ENCODE measurements around the gene MAML2. TPM values are rescaled to one million over a fixed set of nuclear protein-coding genes. Genes with fewer than 3 reads are reported as not detected.
A peak's percentile ranks its signal among the peaks of the same experiment; 100 is the strongest.

The MAML2 gene
- total and polyA plus RNA-seq, 8 donors = 1.3 to 22.8 (median 12.1) TPM

GRCh38 chr11:96161307-96162089 is 181.5 kb downstream of the MAML2 start:
- peak in 1 of 2 donors; percentile 59 for DNase-seq
- Histone ChIP-seq H3K27ac (peak overlapping the region in 2 of 5 donors; percentile 23 to 37), H3K27me3 (no peaks in the 10 kb centered on the region), H3K36me3 (no peaks in the 10 kb centered on the region), H3K4me1 (peaks cover 10 to 23% (median 12%) of the 10 kb centered on the region in 4 donors), H3K4me3 (no peak overlapping the region), H3K9me3 (no peaks in the 10 kb centered on the region)
- intact Hi-C loops (cut with DNase I; ENCODE audit: low total_unique reads) = loop anchor here (5.0 kb wide), 1 partner anchor 51 kb away; no protein-coding TSS in a partner anchor
- TF ChIP-seq CTCF (IDR thresholded peaks at IDR 0.05) (no peak), POLR2A (IDR thresholded peaks at IDR 0.05) (no peak), POLR2AphosphoS5 (IDR thresholded peaks at IDR 0.05) (no peak), EP300 (IDR thresholded peaks at IDR 0.05) (no peak)
- 83 to 85% (median 84%) methylated on average over 10 of the region's 10 CpGs for WGBS, 5 donors

- no peak overlapping the region for H3K4me3 ChIP-seq
- intact Hi-C loops (cut with DNase I; ENCODE audit: low total_unique reads) = loop anchor here (5.0 kb wide), 1 partner anchor 51 kb away; no protein-coding TSS in a partner anchor
- peaks cover 16 to 25% (median 19%) of the 10 kb centered on the region in 4 donors for H3K4me1 ChIP-seq
- peak overlapping the region in 2 of 5 donors; percentile 23 to 37 for H3K27ac ChIP-seq
- no peaks in the 10 kb centered on the region for H3K27me3 ChIP-seq
- no peak for TF ChIP-seq POLR2A (IDR thresholded peaks at IDR 0.05)
- TF ChIP-seq CTCF (IDR thresholded peaks at IDR 0.05) = no peak
- TF ChIP-seq POLR2AphosphoS5 (IDR thresholded peaks at IDR 0.05) = no peak
- no peak for TF ChIP-seq EP300 (IDR thresholded peaks at IDR 0.05)
- H3K36me3 ChIP-seq = no peaks in the 10 kb centered on the region
- DNase-seq = no peak
- 77 to 91% (median 83%) methylated on average over 7 of the region's 7 CpGs for WGBS, 5 donors
- H3K9me3 ChIP-seq = no peaks in the 10 kb centered on the region
Observed at GRCh38 chr11:96160732-96161306, 182.2 kb downstream of the MAML2 start.

GRCh38 chr11:96159968-96160367 is 183.0 kb downstream of the MAML2 start:
- intact Hi-C loops (cut with DNase I; ENCODE audit: low total_unique reads) = loop anchor here (5.0 kb wide), 1 partner anchor 52 kb away; no protein-coding TSS in a partner anchor
- no peak for TF ChIP-seq EP300 (IDR thresholded peaks at IDR 0.05)
- no peak for TF ChIP-seq POLR2AphosphoS5 (IDR thresholded peaks at IDR 0.05)
- no peak for TF ChIP-seq CTCF (IDR thresholded peaks at IDR 0.05)
- TF ChIP-seq POLR2A (IDR thresholded peaks at IDR 0.05) = no peak
- no peaks in the 10 kb centered on the region for H3K36me3 ChIP-seq
- no peak overlapping the region for H3K4me3 ChIP-seq
- DNase-seq = no peak
- 61 to 83% (median 70%) methylated on average over 5 to 6 of the region's 6 CpGs for WGBS, 5 donors
- H3K27me3 ChIP-seq = no peaks in the 10 kb centered on the region
- no peaks in the 10 kb centered on the region for H3K9me3 ChIP-seq
- no peak overlapping the region for H3K27ac ChIP-seq
- H3K4me1 ChIP-seq = peaks cover 16 to 34% (median 25%) of the 10 kb centered on the region in 4 donors

GRCh38 chr11:96158126-96158525 is 184.9 kb downstream of the MAML2 start:
- 57 to 79% (median 74%) methylated on average over 1 of the region's 1 CpG for WGBS, 5 donors
- no peaks in the 10 kb centered on the region for H3K9me3 ChIP-seq
- intact Hi-C loops (cut with DNase I; ENCODE audit: low total_unique reads) = no loop called here
- TF ChIP-seq EP300 (IDR thresholded peaks at IDR 0.05) (no peak), CTCF (IDR thresholded peaks at IDR 0.05) (no peak), POLR2A (IDR thresholded peaks at IDR 0.05) (no peak), POLR2AphosphoS5 (IDR thresholded peaks at IDR 0.05) (no peak)
- H3K4me1 ChIP-seq = peaks cover 20 to 44% (median 33%) of the 10 kb centered on the region in 4 donors
- H3K36me3 ChIP-seq = no peaks in the 10 kb centered on the region
- no peak overlapping the region for H3K4me3 ChIP-seq
- H3K27ac ChIP-seq = peak overlapping the region in 3 of 5 donors; percentile 77 to 85 (median 82)
- no peaks in the 10 kb centered on the region for H3K27me3 ChIP-seq
- no peak for DNase-seq

Measured in stomach (tissue), 9 donors.